Loucy (cell line): ENCODE measurements around the gene VWF.

ENCODE experiments used
- EZH2phosphoT487 ChIP-seq: fragments of 200-600 bp; IDR thresholded peaks from 2 replicates; pipeline ENCODE4 v1.6.1; 2018; ENCODE audit warnings: antibody characterized with exemption, mild to moderate bottlenecking, moderate library complexity, borderline replicate concordance
- TF ChIP-seq, protein P1 (sequence below): fragments of 200-600 bp; sonication (generic); conservative IDR thresholded peaks from 2 replicates; pipeline ENCODE4 v1.5.1; 2014; ENCODE audit warnings: mild to moderate bottlenecking, antibody characterized with exemption, low read length

DNA sequence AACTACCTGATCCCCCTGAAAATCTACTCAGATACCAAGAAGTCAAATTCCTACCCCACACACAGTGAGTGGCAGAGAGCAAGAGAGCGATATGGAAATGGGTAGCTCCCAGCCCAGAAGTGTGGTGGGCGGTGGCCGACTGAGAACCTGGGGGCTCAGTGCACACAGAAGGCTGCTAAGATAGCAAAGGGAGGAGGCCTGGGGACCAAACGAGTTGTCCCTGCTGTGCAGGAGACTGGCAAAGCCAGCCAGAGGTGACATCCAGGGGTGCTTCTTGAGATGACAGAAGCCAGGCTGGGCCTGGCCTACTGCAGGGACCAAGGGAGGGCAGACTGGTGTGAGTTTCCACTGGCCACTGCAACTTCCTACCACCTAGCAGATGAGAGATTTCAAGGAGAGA is 52.9 kb downstream of the VWF start:
- TF ChIP-seq, protein P1, sequence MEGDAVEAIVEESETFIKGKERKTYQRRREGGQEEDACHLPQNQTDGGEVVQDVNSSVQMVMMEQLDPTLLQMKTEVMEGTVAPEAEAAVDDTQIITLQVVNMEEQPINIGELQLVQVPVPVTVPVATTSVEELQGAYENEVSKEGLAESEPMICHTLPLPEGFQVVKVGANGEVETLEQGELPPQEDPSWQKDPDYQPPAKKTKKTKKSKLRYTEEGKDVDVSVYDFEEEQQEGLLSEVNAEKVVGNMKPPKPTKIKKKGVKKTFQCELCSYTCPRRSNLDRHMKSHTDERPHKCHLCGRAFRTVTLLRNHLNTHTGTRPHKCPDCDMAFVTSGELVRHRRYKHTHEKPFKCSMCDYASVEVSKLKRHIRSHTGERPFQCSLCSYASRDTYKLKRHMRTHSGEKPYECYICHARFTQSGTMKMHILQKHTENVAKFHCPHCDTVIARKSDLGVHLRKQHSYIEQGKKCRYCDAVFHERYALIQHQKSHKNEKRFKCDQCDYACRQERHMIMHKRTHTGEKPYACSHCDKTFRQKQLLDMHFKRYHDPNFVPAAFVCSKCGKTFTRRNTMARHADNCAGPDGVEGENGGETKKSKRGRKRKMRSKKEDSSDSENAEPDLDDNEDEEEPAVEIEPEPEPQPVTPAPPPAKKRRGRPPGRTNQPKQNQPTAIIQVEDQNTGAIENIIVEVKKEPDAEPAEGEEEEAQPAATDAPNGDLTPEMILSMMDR: no peak
- TF ChIP-seq EZH2phosphoT487: no peak
